Measurements from ENCODE around the gene SF3A2.

DNA sequence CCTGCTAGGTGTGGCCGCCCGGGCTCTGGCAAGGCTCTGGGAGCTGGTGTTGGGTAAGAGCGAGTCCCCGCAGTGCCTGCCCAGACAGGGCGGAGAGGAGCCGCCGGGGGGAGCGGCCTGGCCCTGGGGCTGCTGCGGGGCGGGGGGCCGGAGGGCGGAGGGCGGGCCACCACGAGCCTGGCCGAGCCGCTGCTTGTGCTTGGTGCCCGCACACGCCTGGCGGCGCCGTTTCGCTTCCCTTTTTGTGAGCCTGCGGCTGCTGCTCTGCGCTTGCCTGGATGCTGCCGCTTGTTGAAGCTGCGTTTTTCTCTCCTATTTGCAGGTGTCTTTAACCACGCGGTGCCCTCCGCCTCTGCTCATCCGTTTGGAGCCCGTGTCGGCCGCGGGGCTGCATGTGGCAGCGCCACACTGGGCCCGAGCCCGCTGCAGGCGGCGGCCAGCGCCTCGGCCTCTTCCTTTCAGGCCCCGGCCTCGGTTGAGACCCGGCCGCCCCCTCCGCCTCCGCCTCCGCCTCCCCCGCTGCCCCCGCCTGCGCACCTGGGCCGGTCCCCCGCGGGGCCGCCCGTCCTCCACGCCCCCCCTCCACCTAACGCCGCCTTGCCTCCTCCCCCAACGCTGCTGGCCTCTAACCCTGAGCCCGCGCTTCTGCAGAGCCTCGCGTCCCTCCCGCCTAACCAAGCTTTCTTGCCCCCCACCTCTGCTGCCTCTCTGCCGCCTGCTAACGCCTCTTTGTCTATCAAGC, 9.0 kb upstream of the SF3A2 start:
- no peak for TF ChIP-seq ZNF8 (CRISPR knock-in tag; IDR thresholded peaks at IDR 0.05)
- TF ChIP-seq, protein P1, sequence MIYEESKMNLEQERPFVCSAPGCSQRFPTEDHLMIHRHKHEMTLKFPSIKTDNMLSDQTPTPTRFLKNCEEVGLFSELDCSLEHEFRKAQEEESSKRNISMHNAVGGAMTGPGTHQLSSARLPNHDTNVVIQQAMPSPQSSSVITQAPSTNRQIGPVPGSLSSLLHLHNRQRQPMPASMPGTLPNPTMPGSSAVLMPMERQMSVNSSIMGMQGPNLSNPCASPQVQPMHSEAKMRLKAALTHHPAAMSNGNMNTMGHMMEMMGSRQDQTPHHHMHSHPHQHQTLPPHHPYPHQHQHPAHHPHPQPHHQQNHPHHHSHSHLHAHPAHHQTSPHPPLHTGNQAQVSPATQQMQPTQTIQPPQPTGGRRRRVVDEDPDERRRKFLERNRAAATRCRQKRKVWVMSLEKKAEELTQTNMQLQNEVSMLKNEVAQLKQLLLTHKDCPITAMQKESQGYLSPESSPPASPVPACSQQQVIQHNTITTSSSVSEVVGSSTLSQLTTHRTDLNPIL (CRISPR knock-in tag; IDR thresholded peaks at IDR 0.05; ENCODE audit: low read depth) = no peak
- TF ChIP-seq RARB (CRISPR knock-in tag; IDR thresholded peaks at IDR 0.05) = no peak
- TF ChIP-seq, protein P2, sequence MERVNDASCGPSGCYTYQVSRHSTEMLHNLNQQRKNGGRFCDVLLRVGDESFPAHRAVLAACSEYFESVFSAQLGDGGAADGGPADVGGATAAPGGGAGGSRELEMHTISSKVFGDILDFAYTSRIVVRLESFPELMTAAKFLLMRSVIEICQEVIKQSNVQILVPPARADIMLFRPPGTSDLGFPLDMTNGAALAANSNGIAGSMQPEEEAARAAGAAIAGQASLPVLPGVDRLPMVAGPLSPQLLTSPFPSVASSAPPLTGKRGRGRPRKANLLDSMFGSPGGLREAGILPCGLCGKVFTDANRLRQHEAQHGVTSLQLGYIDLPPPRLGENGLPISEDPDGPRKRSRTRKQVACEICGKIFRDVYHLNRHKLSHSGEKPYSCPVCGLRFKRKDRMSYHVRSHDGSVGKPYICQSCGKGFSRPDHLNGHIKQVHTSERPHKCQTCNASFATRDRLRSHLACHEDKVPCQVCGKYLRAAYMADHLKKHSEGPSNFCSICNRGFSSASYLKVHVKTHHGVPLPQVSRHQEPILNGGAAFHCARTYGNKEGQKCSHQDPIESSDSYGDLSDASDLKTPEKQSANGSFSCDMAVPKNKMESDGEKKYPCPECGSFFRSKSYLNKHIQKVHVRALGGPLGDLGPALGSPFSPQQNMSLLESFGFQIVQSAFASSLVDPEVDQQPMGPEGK (CRISPR knock-in tag; IDR thresholded peaks at IDR 0.05; ENCODE audit: borderline replicate concordance) = no peak
